Common myeloid progenitor, CD34-positive (primary cell): ENCODE results near the gene P2RX2.

Source experiments
- CTCF ChIA-PET: fragments of 350-600 bp; sonication (Branson Sonifier 250); formaldehyde crosslinking; loops from one replicate; lab custom pipeline; 2021; ENCODE audit warnings: antibody characterized with exemption; lab: Charles Lee
- POLR2A ChIA-PET: fragments of 350-600 bp; sonication (Branson Sonifier 250); formaldehyde crosslinking; loops from one replicate; lab custom pipeline; 2021; ENCODE audit warnings: antibody characterized with exemption; lab: Charles Lee
- DNase-seq, 3 donors: peaks; one replicate each; pipeline versions ENCODE4 v3.0.0 to v3.0.0-alpha.2; 2013
- H3K27ac ChIP-seq, 2 experiments: 1 replicate in 1 of 2; 2 replicates in 1 of 2; pipeline ENCODE4 v1.7.0; 2013; ENCODE audit warnings: inconsistent platforms in 2 of 2, low read length in 2 of 2, mild to moderate bottlenecking in 2 of 2, low read depth in 1 of 2, moderate library complexity in 1 of 2; ENCODE audit not compliant: severe bottlenecking in 2 of 2, insufficient read depth in 1 of 2, poor library complexity in 1 of 2
- H3K27me3 ChIP-seq, 5 experiments: replicated peaks in 2 of 5; 1 replicate in 3 of 5; 2 replicates in 2 of 5; pipeline versions ENCODE4 v1.6.1 to v1.7.0; 2013; ENCODE audit warnings: low read length in 4 of 5, mild to moderate bottlenecking in 2 of 5, moderate library complexity in 2 of 5, inconsistent platforms in 1 of 5; ENCODE audit not compliant: insufficient read depth in 5 of 5, control insufficient read depth in 4 of 5
- H3K36me3 ChIP-seq, 4 experiments: 1 replicate in 2 of 4; 2 replicates in 2 of 4; pipeline versions ENCODE4 v1.6.1 to v1.7.0; 2013; ENCODE audit warnings: low read length in 3 of 4, control low read depth in 1 of 4, mild to moderate bottlenecking in 1 of 4; ENCODE audit not compliant: control insufficient read depth in 4 of 4, insufficient read depth in 4 of 4
- H3K4me1 ChIP-seq, 4 experiments: 1 replicate in 3 of 4; 2 replicates in 1 of 4; pipeline versions ENCODE4 v1.6.1 to v1.7.1; 2013; ENCODE audit warnings: low read length in 3 of 4, mild to moderate bottlenecking in 3 of 4, control low read depth in 1 of 4, inconsistent platforms in 1 of 4, moderate library complexity in 1 of 4; ENCODE audit not compliant: control insufficient read depth in 4 of 4, insufficient read depth in 4 of 4; ENCODE audit errors: control extremely low read depth in 1 of 4
- H3K4me3 ChIP-seq, 7 experiments: 1 replicate in 4 of 7; 2 replicates in 3 of 7; pipeline versions ENCODE4 v1.5.1 to v1.7.0; 2013; ENCODE audit warnings: mild to moderate bottlenecking in 7 of 7, low read length in 6 of 7, moderate library complexity in 6 of 7, inconsistent platforms in 2 of 7, low read depth in 2 of 7, control low read depth in 1 of 7; ENCODE audit not compliant: insufficient read depth in 4 of 7, control insufficient read depth in 1 of 7; ENCODE audit errors: extremely low read depth in 1 of 7
- H3K9me3 ChIP-seq, 5 experiments: 1 replicate in 4 of 5; 2 replicates in 1 of 5; pipeline versions ENCODE4 v1.6.1 to v1.7.1; 2013; ENCODE audit warnings: low read length in 4 of 5, mild to moderate bottlenecking in 2 of 5, inconsistent platforms in 1 of 5, low read depth in 1 of 5, moderate library complexity in 1 of 5; ENCODE audit not compliant: control insufficient read depth in 4 of 5, insufficient read depth in 2 of 5; ENCODE audit errors: control extremely low read depth in 1 of 5
- WGBS: methylation state at CpG from one replicate; pipeline ENCODE4 v1.1.5; 2013; ENCODE audit not compliant: insufficient coverage; 5-methylcytosine and 5-hydroxymethylcytosine counted together

P2RX2 gene

GRCh38 chr12:132641811-132642650 is 23.5 kb downstream of the P2RX2 start:
- peaks cover 4 to 88% (median 62%) of the 10 kb centered on the region in 4 experiments for H3K36me3 ChIP-seq
- H3K27ac ChIP-seq = no peak overlapping the region
- no peaks in the 10 kb centered on the region for H3K9me3 ChIP-seq
- CTCF ChIA-PET = interaction anchor here (4.6 to 5.8 kb wide), 2 partner anchors 14 to 42 kb away, joined by 28 to 29 read pairs; no protein-coding TSS in a partner anchor
- 97% methylated on average over 27 of the region's 28 CpGs for WGBS
- no peaks in the 10 kb centered on the region for H3K27me3 ChIP-seq
- no peak for DNase-seq
- no peak overlapping the region for H3K4me3 ChIP-seq
- POLR2A ChIA-PET = interaction anchor here (0.5 kb wide), 1 partner anchor 19 kb away, joined by 3 read pairs; no protein-coding TSS in a partner anchor
- H3K4me1 ChIP-seq = peaks cover 0 to 11% (median 2%) of the 10 kb centered on the region in 4 experiments

- POLR2A ChIA-PET = no interaction called here
- no peak for DNase-seq
- H3K27me3 ChIP-seq = no peaks in the 10 kb centered on the region
- CTCF ChIA-PET = interaction anchor here (0.9 to 2.7 kb wide), 3 partner anchors 14 to 43 kb away, joined by 3 to 10 read pairs (median 4); no protein-coding TSS in a partner anchor
- 97% methylated on average over 23 of the region's 30 CpGs for WGBS
- no peaks in the 10 kb centered on the region for H3K9me3 ChIP-seq
- no peak overlapping the region for H3K27ac ChIP-seq
- H3K4me1 ChIP-seq = peaks cover 0 to 11% (median 2%) of the 10 kb centered on the region in 4 experiments
- H3K36me3 ChIP-seq = peaks cover 11 to 88% (median 61%) of the 10 kb centered on the region in 4 experiments
- H3K4me3 ChIP-seq = no peak overlapping the region
Observed at GRCh38 chr12:132642846-132643835, 24.6 kb downstream of the P2RX2 start.

- no peak for DNase-seq
- Histone ChIP-seq H3K4me1 (no peaks in the 10 kb centered on the region), H3K27me3 (no peaks in the 10 kb centered on the region), H3K4me3 (no peak overlapping the region), H3K36me3 (peaks cover 20 to 89% (median 63%) of the 10 kb centered on the region in 4 experiments), H3K27ac (no peak overlapping the region), H3K9me3 (no peaks in the 10 kb centered on the region)
- ChIA-PET POLR2A (no interaction called here), CTCF (interaction anchor here (1.2 kb wide), 2 partner anchors 8 to 10 kb away, joined by 4 to 7 read pairs; no protein-coding TSS in a partner anchor)
- WGBS = 100% methylated on average over 4 of the region's 7 CpGs
Observed at GRCh38 chr12:132646850-132647249, 28.3 kb downstream of the P2RX2 start.

- ChIA-PET CTCF (interaction anchor here (1.2 kb wide), 3 partner anchors 9 to 10 kb away, joined by 4 to 7 read pairs (median 5); no protein-coding TSS in a partner anchor), POLR2A (no interaction called here)
- Histone ChIP-seq H3K27me3 (no peaks in the 10 kb centered on the region), H3K4me1 (no peaks in the 10 kb centered on the region), H3K27ac (no peak overlapping the region), H3K4me3 (no peak overlapping the region), H3K36me3 (peaks cover 21 to 87% (median 55%) of the 10 kb centered on the region in 4 experiments), H3K9me3 (no peaks in the 10 kb centered on the region)
- DNase-seq = no peak
- WGBS = 100% methylated on average over 8 of the region's 10 CpGs
Observed at GRCh38 chr12:132647858-132648257, 29.3 kb downstream of the P2RX2 start.

- Histone ChIP-seq H3K27ac (no peak overlapping the region), H3K36me3 (peaks cover 21 to 86% (median 51%) of the 10 kb centered on the region in 4 experiments), H3K4me3 (no peak overlapping the region), H3K9me3 (no peaks in the 10 kb centered on the region), H3K4me1 (no peaks in the 10 kb centered on the region), H3K27me3 (no peaks in the 10 kb centered on the region)
- DNase-seq = no peak
- WGBS = 96% methylated on average over 24 of the region's 24 CpGs
- ChIA-PET CTCF (interaction anchor here (0.9 to 1.2 kb wide), 3 partner anchors 8 to 22 kb away, joined by 3 to 5 read pairs (median 3); no protein-coding TSS in a partner anchor), POLR2A (no interaction called here)
Observed at GRCh38 chr12:132648616-132649225, 30.1 kb downstream of the P2RX2 start.

GRCh38 chr12:132649226-132649945 is 30.8 kb downstream of the P2RX2 start:
- H3K27me3 ChIP-seq = no peaks in the 10 kb centered on the region
- H3K36me3 ChIP-seq = peaks cover 21 to 86% (median 51%) of the 10 kb centered on the region in 4 experiments
- H3K4me1 ChIP-seq = no peaks in the 10 kb centered on the region
- H3K9me3 ChIP-seq = no peaks in the 10 kb centered on the region
- 95% methylated on average over 26 of the region's 27 CpGs for WGBS
- H3K4me3 ChIP-seq = no peak overlapping the region
- ChIA-PET POLR2A (no interaction called here), CTCF (interaction anchor here (0.9 to 1.2 kb wide), 3 partner anchors 8 to 22 kb away, joined by 3 to 5 read pairs (median 3); no protein-coding TSS in a partner anchor)
- DNase-seq = no peak
- no peak overlapping the region for H3K27ac ChIP-seq
